ENCODE measurements around the gene EYA2.

Gene EYA2

DNA sequence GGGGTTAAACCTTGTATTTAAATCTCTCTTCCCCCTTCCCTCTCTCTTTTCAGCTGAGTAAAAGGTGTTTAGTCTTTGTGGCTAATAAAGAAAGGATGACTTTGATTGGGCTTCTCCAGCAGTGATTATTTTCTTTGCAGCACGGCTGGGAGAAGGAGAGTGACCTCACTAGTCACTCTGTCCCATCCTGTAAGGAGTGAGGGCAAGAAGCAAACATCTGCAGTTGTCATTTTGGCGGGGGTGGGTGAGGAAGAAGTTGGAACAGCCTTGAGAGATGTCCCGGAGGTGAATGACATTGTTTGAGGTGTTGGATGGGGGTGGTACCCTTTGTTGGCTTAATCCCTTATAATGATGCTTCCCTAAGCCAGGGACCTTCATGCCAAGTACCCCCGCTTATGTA lies 223.6 kb downstream of the EYA2 start:
- DNase-seq: no peak

DNA sequence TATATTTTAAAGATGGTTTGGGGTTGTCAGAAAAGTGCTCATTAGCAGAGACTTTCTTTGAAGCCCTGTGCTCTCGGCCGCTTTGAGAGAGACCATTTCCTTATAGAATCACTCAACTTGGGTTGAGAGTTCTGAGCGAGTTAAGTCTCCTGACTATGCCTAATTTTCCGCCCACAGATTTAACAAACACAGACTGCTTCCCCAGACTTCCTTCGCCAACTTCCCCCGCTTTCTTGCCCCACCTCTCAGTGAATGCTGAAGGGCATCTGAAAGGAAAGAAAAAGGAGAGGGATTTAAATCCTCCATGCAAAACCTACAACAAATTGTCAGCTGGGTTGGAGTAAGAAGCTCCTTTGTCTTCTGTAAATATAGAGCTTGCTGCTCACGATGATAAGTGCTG lies 224.0 kb downstream of the EYA2 start:
- DNase-seq: no peak

- DNase-seq: no peak
Measured at GRCh38 chr20:47120346-47120936, 225.8 kb downstream of the EYA2 start.

DNA sequence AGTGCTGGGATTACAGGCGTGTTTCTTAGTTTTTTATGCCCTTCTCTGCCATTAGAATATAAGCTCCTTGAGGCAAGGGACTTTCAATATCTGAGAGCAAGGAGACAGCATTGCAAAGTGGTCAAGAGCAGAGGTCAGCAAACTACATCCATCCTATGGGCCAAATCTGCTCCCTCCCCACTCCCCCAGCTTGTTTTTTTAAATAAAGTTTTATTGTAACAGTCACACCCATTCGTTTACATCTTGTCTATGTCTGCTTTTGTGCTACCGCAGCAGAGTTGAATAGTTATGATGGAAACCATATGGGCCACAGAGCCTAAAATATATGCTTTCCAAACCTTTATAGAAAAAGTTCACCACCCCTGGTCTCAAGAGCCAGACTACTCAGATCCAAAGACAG lies 227.9 kb downstream of the EYA2 start:
- DNase-seq: no peak

DNA sequence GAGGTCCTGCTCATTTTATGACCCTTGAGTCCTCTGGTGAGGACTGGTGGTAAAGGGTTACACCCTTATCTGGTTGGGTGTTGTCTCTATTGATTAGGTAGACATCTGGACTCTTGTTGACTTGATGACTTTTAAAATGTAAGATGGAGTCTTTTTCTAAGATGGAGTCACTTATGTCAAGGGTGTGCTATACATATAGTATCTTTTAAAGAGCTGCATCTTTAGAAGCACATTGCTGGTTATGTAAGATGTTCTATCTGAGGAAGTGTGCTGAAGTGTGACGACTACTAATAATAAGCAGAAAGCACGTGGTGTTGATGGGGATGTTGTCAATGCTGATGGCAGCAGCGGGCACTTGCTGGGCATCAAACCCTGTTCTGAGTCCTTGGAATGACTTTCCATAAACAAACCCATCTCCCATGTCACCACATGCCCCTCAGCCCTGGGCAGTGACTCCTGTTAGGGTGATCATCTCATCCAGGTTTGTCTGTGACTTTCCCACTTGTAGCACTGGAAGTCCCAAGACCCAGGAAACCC lies 229.6 kb downstream of the EYA2 start:
- no peak for DNase-seq

GRCh38 chr20:47125508-47125757 lies 230.8 kb downstream of the EYA2 start:
- DNase-seq: no peak

GRCh38 chr20:47125758-47126591 lies 231.3 kb downstream of the EYA2 start:
- no peak for DNase-seq

DNA sequence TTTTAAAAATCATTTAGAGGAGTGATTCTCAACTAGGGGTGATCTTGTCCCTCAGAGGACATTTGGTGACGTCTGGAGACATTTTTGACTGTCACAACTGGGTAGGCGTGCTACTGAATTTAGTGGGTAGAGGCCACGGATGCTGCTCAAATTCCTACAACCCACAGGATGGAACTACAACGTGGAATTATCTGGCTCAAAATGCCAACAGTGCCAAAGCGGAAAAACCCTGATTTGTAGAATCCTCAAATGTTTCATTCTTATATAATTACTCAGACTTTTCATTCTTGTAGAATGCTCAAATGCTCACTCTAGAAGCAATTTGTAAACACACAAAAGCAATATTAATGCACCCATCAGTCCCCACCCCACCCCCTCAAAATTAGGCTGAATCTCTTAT lies 232.1 kb downstream of the EYA2 start:
- no peak for DNase-seq

- no peak for DNase-seq
Measured at GRCh38 chr20:47127546-47127945, 232.9 kb downstream of the EYA2 start.

GRCh38 chr20:47127999-47128398 lies 233.4 kb downstream of the EYA2 start:
- DNase-seq: no peak

GRCh38 chr20:47129306-47129705 lies 234.7 kb downstream of the EYA2 start:
- DNase-seq: no peak

DNA sequence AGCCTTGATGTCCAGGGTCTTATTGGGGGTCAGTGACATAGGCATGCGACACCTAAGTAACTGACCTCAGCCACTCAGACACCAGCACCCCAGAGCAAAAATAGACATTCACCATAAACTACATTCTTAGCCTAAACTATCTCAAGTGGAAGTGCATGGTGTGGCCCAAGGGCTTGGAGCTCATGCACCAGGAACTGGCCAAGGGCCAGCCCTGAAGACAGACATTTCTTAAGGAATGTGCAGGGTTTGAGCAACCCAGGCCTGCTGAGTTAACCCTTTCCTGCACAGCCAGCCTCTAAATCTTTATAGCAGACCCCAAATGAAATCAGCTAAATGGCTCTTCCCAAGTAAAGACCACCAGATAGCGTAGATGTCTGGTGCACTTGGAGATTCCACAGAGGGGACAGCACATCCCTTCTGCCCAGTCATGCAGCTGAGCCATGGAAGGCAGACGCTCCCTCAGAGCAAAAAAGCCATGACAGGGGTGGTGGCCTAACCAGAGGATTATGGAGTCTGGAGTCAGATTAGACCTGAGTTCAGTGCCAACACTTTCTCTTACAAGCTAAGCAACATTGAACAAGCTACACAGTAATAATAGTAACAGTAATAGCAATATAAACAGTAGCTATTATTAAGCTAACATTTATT lies 239.3 kb downstream of the EYA2 start:
- DNase-seq: no peak

GRCh38 chr20:47136782-47137181 lies 242.1 kb downstream of the EYA2 start:
- no peak for DNase-seq

- DNase-seq: no peak
Measured at GRCh38 chr20:47137231-47137870, 242.7 kb downstream of the EYA2 start.

DNA sequence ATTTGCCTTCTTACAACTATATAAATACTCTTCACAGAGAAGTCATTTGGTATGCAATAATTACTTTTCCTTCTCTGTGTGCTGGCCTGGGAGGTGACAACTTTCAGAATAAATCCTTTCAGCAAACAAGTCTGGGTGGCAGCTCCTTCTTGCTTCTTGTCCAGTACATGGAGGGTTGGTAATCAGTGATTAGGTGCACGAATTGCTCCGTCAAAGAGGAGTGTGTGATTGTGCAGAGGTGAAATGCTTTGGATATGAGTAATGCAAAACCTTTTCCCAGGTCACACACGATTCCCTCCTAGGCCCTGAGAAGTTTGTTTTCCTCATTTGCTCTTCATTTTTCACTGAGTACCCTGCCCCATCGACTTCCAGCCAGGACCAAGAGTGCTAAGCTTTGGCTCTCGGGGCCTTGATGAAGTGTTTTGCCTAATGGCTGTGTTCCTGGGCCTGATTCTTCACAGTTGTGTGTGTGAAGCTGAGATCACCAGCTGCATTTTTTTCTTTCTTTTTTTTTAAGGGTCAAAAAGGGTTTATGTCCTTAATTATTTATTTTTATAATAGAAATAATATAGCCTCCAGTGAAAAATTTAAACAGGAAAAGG lies 245.4 kb downstream of the EYA2 start:
- no peak for DNase-seq

DNA sequence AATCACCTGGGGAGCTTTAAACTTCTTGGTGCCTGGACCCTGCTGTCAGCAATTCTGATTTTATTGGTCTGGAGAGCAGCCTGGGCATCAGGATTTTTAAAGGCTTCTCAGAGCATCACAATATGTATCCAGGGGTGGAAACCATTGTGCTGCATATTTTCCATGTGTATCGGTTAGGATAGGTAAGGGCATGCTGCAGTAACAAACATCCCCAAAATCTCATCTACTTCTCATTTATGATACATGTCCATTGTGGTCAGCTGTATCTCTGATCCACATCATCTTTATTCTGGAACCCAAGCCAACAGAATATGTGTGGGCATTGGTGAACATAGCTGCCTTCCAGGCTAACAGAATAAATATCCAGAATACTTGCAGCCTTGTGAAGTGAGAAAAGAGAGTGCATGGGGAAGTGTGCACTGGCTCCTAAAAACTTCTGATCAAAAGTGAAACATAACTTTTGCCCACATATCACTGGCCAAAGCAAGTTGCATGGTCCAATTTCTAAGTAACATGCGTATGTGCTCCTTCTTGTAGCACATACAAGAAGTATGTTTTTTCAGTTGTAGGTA lies 246.8 kb downstream of the EYA2 start:
- no peak for DNase-seq

DNA sequence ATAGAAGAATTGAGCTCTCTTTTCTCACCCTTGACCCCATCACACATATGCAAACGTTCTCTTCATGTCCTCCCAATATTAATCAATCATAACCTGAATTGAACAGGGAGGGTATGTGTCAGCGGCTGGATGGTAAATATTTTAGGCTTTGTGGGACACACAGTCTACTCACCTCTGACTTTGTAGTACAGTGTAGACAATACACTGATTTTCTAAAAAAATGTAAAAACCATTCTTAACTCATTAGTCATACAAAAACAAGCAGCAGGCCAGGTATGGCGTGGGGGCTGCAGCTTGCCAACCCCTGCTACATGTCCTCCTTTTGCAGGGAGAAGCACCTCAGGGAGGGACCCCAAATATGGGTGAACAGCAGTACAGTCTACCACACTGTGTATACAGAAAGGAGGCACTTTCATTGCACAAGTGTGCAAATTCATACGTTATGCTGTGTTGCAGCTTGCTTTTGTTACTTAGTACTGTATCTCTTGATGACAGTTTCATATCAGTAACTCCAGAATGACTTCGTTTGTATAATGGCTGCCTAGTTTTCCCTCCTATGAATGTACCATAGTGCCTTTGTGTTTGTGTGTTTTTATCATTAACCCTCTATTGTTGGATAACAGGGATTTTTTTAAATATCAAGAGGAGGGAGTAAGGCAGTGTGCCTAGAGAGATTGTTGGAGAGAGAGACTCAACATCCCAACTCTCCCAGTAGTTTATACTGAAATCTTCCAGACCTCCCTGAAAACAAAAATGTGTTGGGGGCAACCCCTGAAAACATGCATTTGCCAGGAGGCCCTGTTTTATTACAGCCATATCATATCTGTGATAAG lies 247.5 kb downstream of the EYA2 start:
- no peak for DNase-seq

DNA sequence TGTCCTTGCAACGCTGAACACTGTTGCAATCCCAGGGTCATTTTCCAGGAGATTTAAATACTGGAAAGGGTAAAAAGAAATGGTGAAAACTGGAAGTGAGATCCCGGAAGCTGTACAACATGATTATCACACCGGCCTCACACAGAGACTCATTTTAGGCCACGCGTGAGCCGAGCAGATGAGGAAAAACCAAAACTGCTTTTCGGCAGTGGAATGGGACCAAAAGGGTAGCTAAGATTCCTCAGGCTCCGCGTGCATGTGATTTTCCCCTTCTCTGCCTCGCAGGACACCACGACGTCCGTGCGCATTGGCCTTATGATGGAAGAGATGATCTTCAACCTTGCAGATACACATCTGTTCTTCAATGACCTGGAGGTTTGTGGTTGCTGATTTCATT lies 248.1 kb downstream of the EYA2 start:
- no peak for DNase-seq

DNA sequence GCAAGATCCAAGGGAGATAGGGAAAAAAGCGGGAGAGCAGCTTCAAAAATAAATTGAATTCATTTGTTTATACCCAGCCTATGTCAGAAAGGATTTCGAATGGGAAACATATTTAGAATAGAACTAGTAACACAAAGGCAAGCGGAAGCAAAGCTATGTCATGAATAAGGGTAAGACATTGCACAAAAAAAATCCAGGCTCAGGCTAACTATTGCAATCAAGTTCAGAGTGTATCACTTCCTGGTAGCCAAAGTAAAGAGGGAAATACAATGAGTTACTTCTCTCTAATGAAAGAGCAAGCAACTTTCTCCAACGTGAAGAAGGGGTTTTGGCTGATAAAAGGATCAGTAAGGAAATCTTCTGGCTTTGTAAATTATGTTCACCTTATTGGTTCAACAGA lies 249.0 kb downstream of the EYA2 start:
- no peak for DNase-seq

GRCh38 chr20:47144463-47144862 lies 249.8 kb downstream of the EYA2 start:
- DNase-seq: no peak

DNA sequence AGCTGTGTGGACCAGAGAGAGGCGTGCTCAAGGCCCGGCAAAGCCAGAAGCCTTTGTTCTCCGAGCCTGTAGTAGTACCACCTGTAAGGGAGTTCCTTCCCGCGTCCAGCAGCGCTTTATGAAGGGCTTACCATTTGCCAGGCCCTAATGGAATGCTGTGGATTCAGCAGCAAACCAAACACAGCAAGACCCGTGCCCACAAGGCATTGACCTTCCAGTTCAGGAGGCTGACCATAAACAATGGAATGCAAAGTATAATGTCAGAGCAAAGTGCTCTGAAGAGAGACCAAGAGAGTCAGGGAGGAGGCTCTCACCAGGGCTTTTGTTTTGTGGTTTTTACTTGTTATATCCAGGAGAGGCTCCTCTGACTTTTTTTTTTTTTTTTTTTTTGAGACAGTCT lies 252.0 kb downstream of the EYA2 start:
- no peak for DNase-seq

DNA sequence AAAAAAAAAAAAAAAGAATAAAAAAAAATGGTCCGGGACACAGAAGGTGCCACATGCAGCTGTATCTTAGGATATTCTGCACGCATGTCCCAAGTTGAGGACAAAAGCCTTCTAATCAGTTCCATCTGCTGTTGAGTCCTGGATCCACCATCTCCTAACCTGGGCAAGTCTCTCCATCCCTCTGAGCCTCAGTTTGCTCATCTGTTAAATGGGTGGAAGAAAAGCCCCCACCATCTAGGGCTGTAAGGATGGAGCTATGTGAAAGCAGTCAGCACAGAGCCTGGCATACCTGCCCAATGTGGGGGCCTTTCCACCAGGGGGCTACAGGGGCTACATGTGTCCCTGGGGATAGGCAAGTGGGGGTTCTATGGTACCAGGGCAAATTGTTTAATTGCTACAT lies 253.4 kb downstream of the EYA2 start:
- DNase-seq: no peak
